A549 (cell line): ENCODE results near the gene CYP1A1. TPM values are rescaled to one million over a fixed set of nuclear protein-coding genes. Genes with fewer than 3 reads are reported as not detected.

ENCODE experiments used
- ATAC-seq, 2 experiments: fragments of 200-7000 bp in 1 of 2; fragments of >200 bp in 1 of 2; cut with Nextera tagmentation in 1 of 2; cut with Tn5 transposase in 1 of 2; 3 replicates each; pipeline versions ENCODE4 v1.8.0 to v1.9.1; 2018 to 2020; ENCODE audit warnings: mild to moderate bottlenecking in 1 of 2, moderate library complexity in 1 of 2
- CTCF ChIA-PET: fragments of 300-600 bp; sonication (Branson Sonifier 250); formaldehyde crosslinking; extraction: SDS; loops from one replicate; lab custom pipeline; 2021; ENCODE audit warnings: antibody characterized with exemption, inconsistent platforms; lab: Yijun Ruan, JAX
- POLR2A ChIA-PET: fragments of 350-600 bp; formaldehyde crosslinking; extraction: SDS; loops from one replicate; lab custom pipeline; 2021; ENCODE audit warnings: antibody characterized with exemption, inconsistent platforms; lab: Yijun Ruan, JAX
- DNase-seq, 2 experiments: peaks; one replicate each; pipeline versions ENCODE4 v3.0.0 to v3.0.0-alpha.2; 2011 to 2016; ENCODE audit warnings: low read depth in 1 of 2, low spot score in 1 of 2
- FAIRE-seq: peaks from 2 replicates; lab custom pipeline; 2011; peaks lifted over from hg19 to GRCh38; lab: Jason Lieb, UNC
- H3K27ac ChIP-seq, 2 experiments: fragments of >200 bp; sonication (Bioruptor Twin); formaldehyde crosslinking; 3 replicates each; pipeline ENCODE4 v1.5.1; 2016 to 2017
- H3K4me1 ChIP-seq: fragments of >200 bp; sonication (Bioruptor Twin); formaldehyde crosslinking; 3 replicates; pipeline ENCODE4 v1.6.1; 2016
- H3K4me2 ChIP-seq: fragments of >200 bp; sonication (Bioruptor Twin); formaldehyde crosslinking; 3 replicates; pipeline ENCODE4 v1.6.1; 2016
- H3K4me3 ChIP-seq: fragments of >200 bp; sonication (Bioruptor Twin); formaldehyde crosslinking; 3 replicates; pipeline ENCODE4 v1.5.1; 2016
- H3K9me3 ChIP-seq: fragments of >200 bp; sonication (Bioruptor Twin); formaldehyde crosslinking; 3 replicates; pipeline ENCODE4 v1.6.1; 2016
- CBX2 ChIP-seq: fragments of 200-600 bp; sonication (generic); IDR thresholded peaks from 2 replicates; pipeline ENCODE4 v1.6.1; 2016; ENCODE audit warnings: low read depth, mild to moderate bottlenecking, borderline replicate concordance
- CEBPB ChIP-seq, 2 experiments: fragments of >200 bp in 1 of 2; sonication (Bioruptor Twin) in 1 of 2; formaldehyde crosslinking in 1 of 2; IDR thresholded peaks; 2 replicates each; pipeline ENCODE4 v1.6.1; 2012 to 2016
- EHMT2 ChIP-seq: fragments of 200-600 bp; sonication (generic); IDR thresholded peaks from 2 replicates; pipeline ENCODE4 v1.6.1; 2016; ENCODE audit warnings: antibody characterized with exemption, low read depth, mild to moderate bottlenecking, moderate library complexity
- EP300 ChIP-seq, 2 experiments: fragments of >200 bp; sonication (Bioruptor Twin); formaldehyde crosslinking; IDR thresholded peaks; 2 replicates in 1 of 2; 3 replicates in 1 of 2; pipeline ENCODE4 v1.6.1; 2016 to 2017
- ESRRA ChIP-seq: fragments of 150-350 bp; IDR thresholded peaks from 2 replicates; pipeline ENCODE4 v1.6.1; 2014; ENCODE audit warnings: mild to moderate bottlenecking, low read length, borderline replicate concordance
- FOXS1 ChIP-seq: fragments of 250-450 bp; sonication (Bioruptor Pico); IDR thresholded peaks from 2 replicates; pipeline ENCODE4 v1.5.0; 2020; ENCODE audit warnings: mild to moderate bottlenecking, moderate library complexity
- GATA3 ChIP-seq: IDR thresholded peaks from 2 replicates; pipeline ENCODE4 v1.6.1; 2012; ENCODE audit warnings: borderline replicate concordance
- HEYL ChIP-seq: fragments of 250-450 bp; sonication (Bioruptor Pico); IDR thresholded peaks from 2 replicates; pipeline ENCODE4 v1.8.0; 2021; ENCODE audit warnings: mild to moderate bottlenecking, moderate library complexity
- HOXB13 ChIP-seq: fragments of 250-450 bp; sonication (Bioruptor Pico); IDR thresholded peaks from 2 replicates; pipeline ENCODE4 v1.5.0; 2020; ENCODE audit warnings: low read depth, mild to moderate bottlenecking, moderate library complexity
- HOXB5 ChIP-seq: fragments of 250-450 bp; sonication (Bioruptor Pico); IDR thresholded peaks from 2 replicates; pipeline ENCODE4 v1.5.0; 2020; ENCODE audit warnings: mild to moderate bottlenecking, moderate library complexity
- JUN ChIP-seq, 2 experiments: fragments of >200 bp; sonication (Bioruptor Twin); formaldehyde crosslinking; IDR thresholded peaks; 2 replicates in 1 of 2; 3 replicates in 1 of 2; pipeline ENCODE4 v1.6.1; 2016 to 2017
- KDM1A ChIP-seq: fragments of 200-600 bp; sonication (generic); IDR thresholded peaks from 2 replicates; pipeline ENCODE4 v1.6.1; 2016; ENCODE audit warnings: low read depth, mild to moderate bottlenecking
- MAFK ChIP-seq: fragments of 450-650 bp; IDR thresholded peaks from 2 replicates; pipeline ENCODE4 v1.6.1; 2014; ENCODE audit not compliant: partially characterized antibody
- MAZ ChIP-seq: fragments of 150-350 bp; IDR thresholded peaks from 2 replicates; pipeline ENCODE4 v1.6.1; 2014; ENCODE audit warnings: antibody characterized with exemption, low read depth, low read length, borderline replicate concordance
- NPAS2 ChIP-seq: fragments of 250-450 bp; sonication (Bioruptor Pico); IDR thresholded peaks from 2 replicates; pipeline ENCODE4 v1.8.0; 2022; ENCODE audit warnings: mild to moderate bottlenecking, moderate library complexity, borderline replicate concordance
- PBX3 ChIP-seq: IDR thresholded peaks from 2 replicates; pipeline ENCODE4 v1.6.1; 2012
- POLR2AphosphoS2 ChIP-seq: conservative IDR thresholded peaks from 2 replicates; pipeline ENCODE4 v1.6.1; 2012; ENCODE audit warnings: low read length, improper control_type of control experiment, inconsistent platforms
- RAD21 ChIP-seq, 2 experiments: fragments of >200 bp in 1 of 2; sonication (Bioruptor Twin) in 1 of 2; formaldehyde crosslinking in 1 of 2; IDR thresholded peaks in 1 of 2; conservative IDR thresholded peaks in 1 of 2; 2 replicates in 1 of 2; 3 replicates in 1 of 2; pipeline ENCODE4 v1.6.1; 2012 to 2018; ENCODE audit warnings: inconsistent platforms in 1 of 2
- RCOR1 ChIP-seq: fragments of 150-350 bp; IDR thresholded peaks from 2 replicates; pipeline ENCODE4 v1.6.1; 2014; ENCODE audit warnings: antibody characterized with exemption, low read length, low read depth
- RFX5 ChIP-seq: fragments of 450-650 bp; IDR thresholded peaks from 2 replicates; pipeline ENCODE4 v1.7.1; 2014; ENCODE audit warnings: antibody characterized with exemption, mild to moderate bottlenecking, moderate library complexity
- ZC3H11A ChIP-seq: fragments of 450-650 bp; IDR thresholded peaks from 2 replicates; pipeline ENCODE4 v1.6.1; 2014; ENCODE audit warnings: antibody characterized with exemption, mild to moderate bottlenecking
- ZFP36 ChIP-seq: fragments of 450-650 bp; IDR thresholded peaks from 2 replicates; pipeline ENCODE4 v1.6.1; 2014; ENCODE audit warnings: borderline replicate concordance; ENCODE audit not compliant: partially characterized antibody
- WGBS: methylation state at CpG from one replicate; pipeline ENCODE4 v1.1.6; 2017; ENCODE audit errors: missing lambda C conversion rate; 5-methylcytosine and 5-hydroxymethylcytosine counted together
- polyA plus RNA-seq, 4 experiments: library from polyadenylated mRNA; depleted of rRNA in 3 of 4; stranded (reverse); fragments of >200 nt; fragmentation: RNase III in 1 of 4; extraction: RNeasy Plus Mini Kit Qiagen cat#74134 plus additional on column Dnase treatment in 1 of 4; gene quantifications; 2 replicates in 3 of 4; 3 replicates in 1 of 4; pipeline ENCODE4 v1.2.3, GENCODE V29; 2011 to 2017
- TF ChIP-seq, protein P1 (sequence below): fragments of 450-650 bp; IDR thresholded peaks from 2 replicates; pipeline ENCODE4 v1.6.1; 2014; ENCODE audit warnings: antibody characterized with exemption
- TF ChIP-seq, protein P2 (sequence below): fragments of >200 bp; sonication (Bioruptor Twin); formaldehyde crosslinking; IDR thresholded peaks from 2 replicates; pipeline ENCODE4 v1.6.1; 2016
- TF ChIP-seq, protein P3 (sequence below): IDR thresholded peaks from 2 replicates; pipeline ENCODE4 v1.6.1; 2012

CYP1A1 gene
- polyA plus RNA-seq, 2 of the 4 experiments (the other 2 are of a cell fraction) = 0.25 to 0.50 TPM

GRCh38 chr15:74724570-74725224 is 631 bp downstream of the CYP1A1 start (continued):
- TF ChIP-seq ESRRA (no peak), KDM1A (no peak), RAD21 (conservative IDR thresholded peaks at IDR 0.05 in 1 of 2, IDR thresholded peaks at IDR 0.05 in 1 of 2) (no peak), PBX3 (no peak)

- peak; percentile 47 to 51 for DNase-seq
- no peak for TF ChIP-seq MAZ
- no peak for TF ChIP-seq HOXB5 (CRISPR knock-in tag)
- Histone ChIP-seq H3K27ac (no peak overlapping the region), H3K4me1 (peaks cover 4% of the 10 kb centered on the region; the same call in 1 of the 3 replicates), H3K4me2 (no peak overlapping the region), H3K4me3 (no peak overlapping the region), H3K9me3 (no peaks in the 10 kb centered on the region)
- ATAC-seq = peak in 1 of 2 experiments; percentile 55; a peak in 3 of 6 replicates
- no peak for FAIRE-seq
- CTCF ChIA-PET = interaction anchor here (1.1 to 1.3 kb wide), 2 partner anchors 87 to 101 kb away, joined by 3 to 4 read pairs; no protein-coding TSS in a partner anchor
- 77% methylated on average over 1 of the region's 1 CpG for WGBS
- POLR2A ChIA-PET = no interaction called here
These were observed 1.5 kb downstream of the CYP1A1 start for GRCh38 chr15:74723754-74724334.

DNA sequence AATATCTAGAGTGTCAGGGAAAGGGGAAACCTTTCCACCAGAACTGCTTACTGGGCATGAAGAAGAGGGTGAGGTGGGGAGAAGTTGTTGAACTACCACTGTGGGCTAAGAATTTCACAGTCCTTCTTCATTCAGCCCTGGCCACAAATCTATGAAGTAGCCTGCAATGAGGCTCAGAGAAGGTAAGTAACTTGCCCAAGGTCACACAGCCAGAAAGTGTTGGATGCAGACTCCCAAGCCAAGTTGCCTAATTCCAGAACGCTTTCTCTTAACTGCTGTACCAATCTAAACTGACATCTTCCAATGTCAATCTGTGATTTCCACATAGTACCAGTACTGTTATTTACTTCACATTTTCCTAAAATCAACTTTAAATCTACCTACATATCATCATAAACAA is 2.1 kb downstream of the CYP1A1 start:
- DNase-seq = no peak
- no peak overlapping the region for H3K27ac ChIP-seq
- POLR2A ChIA-PET = no interaction called here
- FAIRE-seq = no peak
- TF ChIP-seq EHMT2 = no peak
- TF ChIP-seq NPAS2 (CRISPR knock-in tag) = no peak
- TF ChIP-seq, protein P1, sequence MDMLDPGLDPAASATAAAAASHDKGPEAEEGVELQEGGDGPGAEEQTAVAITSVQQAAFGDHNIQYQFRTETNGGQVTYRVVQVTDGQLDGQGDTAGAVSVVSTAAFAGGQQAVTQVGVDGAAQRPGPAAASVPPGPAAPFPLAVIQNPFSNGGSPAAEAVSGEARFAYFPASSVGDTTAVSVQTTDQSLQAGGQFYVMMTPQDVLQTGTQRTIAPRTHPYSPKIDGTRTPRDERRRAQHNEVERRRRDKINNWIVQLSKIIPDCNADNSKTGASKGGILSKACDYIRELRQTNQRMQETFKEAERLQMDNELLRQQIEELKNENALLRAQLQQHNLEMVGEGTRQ = no peak
- TF ChIP-seq EP300 (IDR thresholded peaks at IDR 0.05) = no peak
- TF ChIP-seq, all 56 proteins: peak for 0
- no peak for ATAC-seq
- no peak overlapping the region for H3K4me3 ChIP-seq
- no peak overlapping the region for H3K4me2 ChIP-seq
- WGBS = 60% methylated on average over 1 of the region's 1 CpG
- no peaks in the 10 kb centered on the region for H3K9me3 ChIP-seq
- peaks cover 4% of the 10 kb centered on the region; the same call in 1 of the 3 replicates for H3K4me1 ChIP-seq
- CTCF ChIA-PET = interaction anchor here (1.1 kb wide), 1 partner anchor 100 kb away, joined by 3 read pairs; no protein-coding TSS in a partner anchor

DNA sequence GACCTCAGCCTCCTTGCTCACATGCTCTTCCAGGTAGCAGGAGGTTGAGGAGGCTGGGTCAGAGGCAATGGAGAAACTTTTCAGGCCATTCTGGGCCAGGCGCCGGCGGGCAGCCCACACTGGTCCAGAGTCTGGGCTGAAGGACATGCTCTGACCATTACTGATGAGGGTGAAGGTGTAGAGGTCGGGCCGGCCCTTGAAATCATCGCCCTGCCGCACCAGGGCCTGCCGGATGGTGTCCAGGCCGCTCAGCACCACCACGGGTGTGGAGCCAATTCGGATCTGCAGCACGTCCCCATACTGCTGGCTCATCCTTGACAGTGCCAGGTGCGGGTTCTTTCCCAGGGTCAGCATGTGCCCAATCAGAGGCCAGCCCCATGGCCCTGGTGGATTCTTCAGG is 2.7 kb downstream of the CYP1A1 start:
- WGBS = 66% methylated on average over 7 of the region's 13 CpGs
- no peak overlapping the region for H3K4me3 ChIP-seq
- no peak overlapping the region for H3K27ac ChIP-seq
- FAIRE-seq = no peak
- no peak overlapping the region for H3K4me2 ChIP-seq
- TF ChIP-seq CEBPB (IDR thresholded peaks at IDR 0.05) (no peak), EHMT2 (no peak), ZC3H11A (no peak), JUN (IDR thresholded peaks at IDR 0.05) (no peak), ZFP36 (no peak), CBX2 (no peak), FOXS1 (no peak), GATA3 (no peak), RFX5 (no peak), HOXB13 (CRISPR knock-in tag) (no peak), POLR2AphosphoS2 (no peak), MAFK (no peak), HOXB5 (CRISPR knock-in tag) (no peak), NPAS2 (CRISPR knock-in tag) (no peak), RCOR1 (no peak), HEYL (CRISPR knock-in tag) (no peak)
- TF ChIP-seq, protein P2, sequence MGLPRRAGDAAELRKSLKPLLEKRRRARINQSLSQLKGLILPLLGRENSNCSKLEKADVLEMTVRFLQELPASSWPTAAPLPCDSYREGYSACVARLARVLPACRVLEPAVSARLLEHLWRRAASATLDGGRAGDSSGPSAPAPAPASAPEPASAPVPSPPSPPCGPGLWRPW = no peak
- TF ChIP-seq, protein P3, sequence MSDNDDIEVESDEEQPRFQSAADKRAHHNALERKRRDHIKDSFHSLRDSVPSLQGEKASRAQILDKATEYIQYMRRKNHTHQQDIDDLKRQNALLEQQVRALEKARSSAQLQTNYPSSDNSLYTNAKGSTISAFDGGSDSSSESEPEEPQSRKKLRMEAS = no peak
- POLR2A ChIA-PET = no interaction called here
- H3K4me1 ChIP-seq = peaks cover 4% of the 10 kb centered on the region; the same call in 1 of the 3 replicates
- DNase-seq = no peak
- no peak for ATAC-seq
- no peaks in the 10 kb centered on the region for H3K9me3 ChIP-seq
- CTCF ChIA-PET = interaction anchor here (1.1 to 1.7 kb wide), 2 partner anchors 47 to 87 kb away, joined by 3 to 6 read pairs; no protein-coding TSS in a partner anchor
